Cardiac fibroblast (primary cell): ENCODE data around the gene RBM34.

Source experiments
- DNase-seq, 2 donors: peaks; one replicate each; pipeline versions ENCODE4 v3.0.0 to v3.0.0-alpha.2; 2010; ENCODE audit warnings: low read depth in 2 of 2
- H3K4me3 ChIP-seq, 2 donors: replicated peaks in 1 of 2; 1 replicate in 1 of 2; 2 replicates in 1 of 2; pipeline ENCODE4 v1.5.1; 2011; ENCODE audit warnings: low read depth in 2 of 2, low read length in 2 of 2, mild to moderate bottlenecking in 2 of 2, moderate library complexity in 1 of 2
- CTCF ChIP-seq: IDR thresholded peaks from one replicate; pipeline ENCODE4 v1.5.1; 2011; ENCODE audit warnings: low read depth, mild to moderate bottlenecking, low read length, inconsistent platforms

The RBM34 gene

GRCh38 chr1:235152235-235152634 is 8.8 kb downstream of the RBM34 start:
- H3K4me3 ChIP-seq: no peak overlapping the region
- no peak for DNase-seq

GRCh38 chr1:235151033-235151432 is 10.0 kb downstream of the RBM34 start:
- DNase-seq: no peak
- no peak for TF ChIP-seq CTCF
- no peak overlapping the region for H3K4me3 ChIP-seq

More at GRCh38 chr1:235152235-235152634, 8.8 kb downstream of the RBM34 start:
- no peak for TF ChIP-seq CTCF

- TF ChIP-seq CTCF: no peak
- DNase-seq: no peak
- H3K4me3 ChIP-seq: no peak overlapping the region
These were observed 11.2 kb downstream of the RBM34 start for GRCh38 chr1:235149824-235150223.

GRCh38 chr1:235147269-235147668 is 13.8 kb downstream of the RBM34 start:
- no peak overlapping the region for H3K4me3 ChIP-seq
- no peak for TF ChIP-seq CTCF
- DNase-seq: no peak

- TF ChIP-seq CTCF: no peak
- H3K4me3 ChIP-seq: no peak overlapping the region
- DNase-seq: no peak
These were observed 15.4 kb downstream of the RBM34 start for GRCh38 chr1:235145639-235146038.

- DNase-seq: no peak
- H3K4me3 ChIP-seq: no peak overlapping the region
- no peak for TF ChIP-seq CTCF
These were observed 18.1 kb downstream of the RBM34 start for GRCh38 chr1:235142991-235143390.

- DNase-seq: no peak
- no peak for TF ChIP-seq CTCF
- H3K4me3 ChIP-seq: no peak overlapping the region
These were observed 21.7 kb downstream of the RBM34 start for GRCh38 chr1:235139315-235139714.
